ENCODE data around the gene BACE2. TPM values are rescaled to one million over a fixed set of nuclear protein-coding genes. Genes with fewer than 3 reads are reported as not detected.

Gene BACE2
- total and polyA plus RNA-seq, 2 of the 13 experiments (the other 11 are each of a cell fraction or from before 2014, with no cell fraction given), result 0.07 to 0.11 TPM

DNA sequence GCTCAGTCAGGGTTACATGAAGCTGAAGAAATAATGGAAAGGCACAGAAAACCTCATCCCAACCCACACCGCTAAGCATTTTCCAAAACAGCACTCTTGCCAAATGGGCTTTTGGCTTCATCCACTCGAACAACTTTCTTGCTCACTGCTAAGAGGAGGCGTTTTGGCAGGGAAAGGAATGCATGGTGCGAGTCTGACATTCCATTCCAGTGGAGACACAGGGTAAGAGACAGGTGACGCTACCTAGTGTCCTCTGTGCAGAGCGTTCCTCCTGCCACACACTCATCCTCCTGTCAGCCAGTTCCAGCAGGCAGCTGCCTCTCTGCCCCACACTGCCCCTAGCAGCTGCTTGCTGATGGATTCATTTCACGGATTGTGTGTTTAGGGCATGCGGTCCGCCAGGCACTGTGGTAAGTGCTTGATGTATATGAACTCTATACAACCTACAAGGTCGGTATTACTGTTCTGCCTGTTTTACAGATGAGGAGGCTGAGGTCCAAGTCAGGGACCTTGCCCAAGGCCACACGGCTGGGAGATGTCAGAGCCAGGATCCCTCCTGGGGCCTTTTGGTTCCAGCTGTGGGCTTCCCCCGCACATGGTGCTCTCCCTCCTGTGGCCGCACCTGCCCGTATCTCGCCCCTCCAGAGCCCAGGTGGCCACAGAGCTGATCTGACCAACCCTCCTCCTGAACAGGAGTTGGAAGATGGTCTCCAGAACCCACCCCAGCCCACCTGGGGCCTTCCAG is 25.7 kb upstream of the BACE2 start:
- no peaks in the 10 kb centered on the region for H4K20me1 ChIP-seq (ENCODE audit: insufficient read depth, low read length)
- 10% methylated on average over 9 of the region's 15 CpGs for WGBS (ENCODE audit: low lambda C conversion rate)
- intact Hi-C loops (cut with micrococcal nuclease; ENCODE audit: unreplicated experiment) (no loop called here), in situ Hi-C loops (cut with HindIII; ENCODE audit: extremely low pct_ligation_motif_present, low pct_unique_long_range_greater_than_20kb) (no loop called here)
- H3K9me3 ChIP-seq (ENCODE audit: low read length), result no peaks in the 10 kb centered on the region
- no peak overlapping the region for H2AFZ ChIP-seq (ENCODE audit: low read length)
- peak; percentile 76 for ATAC-seq
- no peaks in the 10 kb centered on the region for H3K36me3 ChIP-seq (replicated peaks in 1 of 2; ENCODE audit: control insufficient read depth in 1 of 2, insufficient read depth in 2 of 2, low read length in 2 of 2)
- BruUV-seq (replicated peaks), result no TSS peak
- DNase-seq (ENCODE audit: low spot score), result peak; percentile 2
- TF ChIP-seq MBD4 (IDR thresholded peaks at IDR 0.05; ENCODE audit: borderline replicate concordance, low read length), result no peak
- TF ChIP-seq HOXA3 (CRISPR knock-in tag; IDR thresholded peaks at IDR 0.05), result no peak
- TF ChIP-seq, protein P1, sequence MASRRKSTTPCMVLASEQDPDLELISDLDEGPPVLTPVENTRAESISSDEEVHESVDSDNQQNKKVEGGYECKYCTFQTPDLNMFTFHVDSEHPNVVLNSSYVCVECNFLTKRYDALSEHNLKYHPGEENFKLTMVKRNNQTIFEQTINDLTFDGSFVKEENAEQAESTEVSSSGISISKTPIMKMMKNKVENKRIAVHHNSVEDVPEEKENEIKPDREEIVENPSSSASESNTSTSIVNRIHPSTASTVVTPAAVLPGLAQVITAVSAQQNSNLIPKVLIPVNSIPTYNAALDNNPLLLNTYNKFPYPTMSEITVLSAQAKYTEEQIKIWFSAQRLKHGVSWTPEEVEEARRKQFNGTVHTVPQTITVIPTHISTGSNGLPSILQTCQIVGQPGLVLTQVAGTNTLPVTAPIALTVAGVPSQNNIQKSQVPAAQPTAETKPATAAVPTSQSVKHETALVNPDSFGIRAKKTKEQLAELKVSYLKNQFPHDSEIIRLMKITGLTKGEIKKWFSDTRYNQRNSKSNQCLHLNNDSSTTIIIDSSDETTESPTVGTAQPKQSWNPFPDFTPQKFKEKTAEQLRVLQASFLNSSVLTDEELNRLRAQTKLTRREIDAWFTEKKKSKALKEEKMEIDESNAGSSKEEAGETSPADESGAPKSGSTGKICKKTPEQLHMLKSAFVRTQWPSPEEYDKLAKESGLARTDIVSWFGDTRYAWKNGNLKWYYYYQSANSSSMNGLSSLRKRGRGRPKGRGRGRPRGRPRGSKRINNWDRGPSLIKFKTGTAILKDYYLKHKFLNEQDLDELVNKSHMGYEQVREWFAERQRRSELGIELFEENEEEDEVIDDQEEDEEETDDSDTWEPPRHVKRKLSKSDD (CRISPR knock-in tag; IDR thresholded peaks at IDR 0.05; ENCODE audit: low read depth), result no peak
- TF ChIP-seq BCL6 (CRISPR knock-in tag; IDR thresholded peaks at IDR 0.05), result no peak
- no peak for TF ChIP-seq ZFP82 (CRISPR knock-in tag; IDR thresholded peaks at IDR 0.05; ENCODE audit: borderline replicate concordance)
- TF ChIP-seq RFX5 (IDR thresholded peaks at IDR 0.05; ENCODE audit: low read depth, low read length), result peak; percentile 49; the same call in 1 of the 2 replicates
- ChIA-PET CTCF (ENCODE audit: low intra/inter-chr PET ratio, low total read pairs) (no interaction called here), POLR2A (no interaction called here)
- no peak overlapping the region for H3K9ac ChIP-seq (ENCODE audit: insufficient read depth, low read depth, low read length)
- no peak overlapping the region for H3K4me3 ChIP-seq (replicated peaks in 1 of 3; ENCODE audit: insufficient read depth in 1 of 3, low read depth in 2 of 3, low read length in 3 of 3)
- no peak overlapping the region for H3K4me2 ChIP-seq (ENCODE audit: low read depth, low read length)
- no peak overlapping the region for H3K27ac ChIP-seq (ENCODE audit: extremely low read length, insufficient read depth, low read length)
- H3K27me3 ChIP-seq (ENCODE audit: control insufficient read depth in 1 of 2, insufficient read depth in 2 of 2, low read length in 2 of 2), result peaks cover 5 to 34% of the 10 kb centered on the region in 2 experiments; a peak in 2 of 5 replicates
- H3K4me1 ChIP-seq (ENCODE audit: insufficient read depth, low read length), result no peaks in the 10 kb centered on the region
- no peaks in the 10 kb centered on the region for H3K79me2 ChIP-seq (ENCODE audit: insufficient read depth, low read length)
- FAIRE-seq, result no peak
